Endometrium (tissue), 2 donors: ENCODE results near the gene PCDHB5.
"Not testable (repeated sequence)": the region's sequence is repeated elsewhere in the genome, so short reads cannot be mapped to it uniquely, and the experiment has no call there.

ENCODE experiments used
- FAIRE-seq: peaks from 2 replicates; lab custom pipeline; 2012; peaks lifted over from hg19 to GRCh38; lab: Jason Lieb, UNC
- donor health status: control.
- donor health status: control.

The PCDHB5 gene

DNA sequence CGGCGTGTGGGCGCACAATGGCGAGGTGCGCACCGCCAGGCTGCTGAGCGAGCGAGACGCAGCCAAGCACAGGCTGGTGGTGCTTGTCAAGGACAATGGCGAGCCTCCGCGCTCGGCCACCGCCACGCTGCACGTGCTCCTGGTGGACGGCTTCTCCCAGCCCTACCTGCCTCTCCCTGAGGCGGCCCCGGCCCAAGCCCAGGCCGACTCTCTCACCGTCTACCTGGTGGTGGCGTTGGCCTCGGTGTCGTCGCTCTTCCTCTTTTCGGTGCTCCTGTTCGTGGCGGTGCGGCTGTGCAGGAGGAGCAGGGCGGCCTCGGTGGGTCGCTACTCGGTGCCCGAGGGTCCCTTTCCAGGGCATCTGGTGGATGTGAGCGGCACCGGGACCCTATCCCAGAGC, 17.1 kb downstream of the PCDHB5 start:
- FAIRE-seq, result not testable (repeated sequence)

- no peak for FAIRE-seq
Observed at GRCh38 chr5:141155540-141156374, 20.8 kb downstream of the PCDHB5 start.

DNA sequence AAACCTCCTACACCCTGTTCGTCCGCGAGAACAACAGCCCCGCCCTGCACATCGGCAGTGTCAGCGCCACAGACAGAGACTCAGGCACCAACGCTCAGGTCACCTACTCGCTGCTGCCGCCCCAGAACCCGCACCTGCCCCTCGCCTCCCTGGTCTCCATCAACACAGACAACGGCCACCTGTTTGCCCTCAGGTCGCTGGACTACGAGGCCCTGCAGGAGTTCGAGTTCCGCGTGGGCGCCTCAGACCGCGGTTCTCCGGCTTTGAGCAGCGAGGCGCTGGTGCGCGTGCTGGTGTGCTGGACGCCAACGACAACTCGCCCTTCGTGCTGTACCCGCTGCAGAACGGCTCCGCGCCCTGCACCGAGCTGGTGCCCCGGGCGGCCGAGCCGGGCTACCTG, 22.4 kb downstream of the PCDHB5 start:
- FAIRE-seq, result not testable (repeated sequence)

DNA sequence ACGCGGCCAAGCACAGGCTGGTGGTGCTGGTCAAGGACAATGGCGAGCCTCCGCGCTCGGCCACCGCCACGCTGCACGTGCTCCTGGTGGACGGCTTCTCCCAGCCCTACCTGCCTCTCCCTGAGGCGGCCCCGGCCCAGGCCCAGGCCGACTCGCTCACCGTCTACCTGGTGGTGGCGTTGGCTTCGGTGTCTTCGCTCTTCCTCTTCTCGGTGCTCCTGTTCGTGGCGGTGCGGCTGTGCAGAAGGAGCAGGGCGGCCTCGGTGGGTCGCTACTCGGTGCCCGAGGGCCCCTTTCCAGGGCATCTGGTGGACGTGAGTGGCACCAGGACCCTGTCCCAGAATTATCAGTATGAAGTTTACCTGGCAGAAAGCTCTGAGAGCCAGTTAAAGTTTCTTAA, 22.9 kb downstream of the PCDHB5 start:
- not testable (repeated sequence) for FAIRE-seq

DNA sequence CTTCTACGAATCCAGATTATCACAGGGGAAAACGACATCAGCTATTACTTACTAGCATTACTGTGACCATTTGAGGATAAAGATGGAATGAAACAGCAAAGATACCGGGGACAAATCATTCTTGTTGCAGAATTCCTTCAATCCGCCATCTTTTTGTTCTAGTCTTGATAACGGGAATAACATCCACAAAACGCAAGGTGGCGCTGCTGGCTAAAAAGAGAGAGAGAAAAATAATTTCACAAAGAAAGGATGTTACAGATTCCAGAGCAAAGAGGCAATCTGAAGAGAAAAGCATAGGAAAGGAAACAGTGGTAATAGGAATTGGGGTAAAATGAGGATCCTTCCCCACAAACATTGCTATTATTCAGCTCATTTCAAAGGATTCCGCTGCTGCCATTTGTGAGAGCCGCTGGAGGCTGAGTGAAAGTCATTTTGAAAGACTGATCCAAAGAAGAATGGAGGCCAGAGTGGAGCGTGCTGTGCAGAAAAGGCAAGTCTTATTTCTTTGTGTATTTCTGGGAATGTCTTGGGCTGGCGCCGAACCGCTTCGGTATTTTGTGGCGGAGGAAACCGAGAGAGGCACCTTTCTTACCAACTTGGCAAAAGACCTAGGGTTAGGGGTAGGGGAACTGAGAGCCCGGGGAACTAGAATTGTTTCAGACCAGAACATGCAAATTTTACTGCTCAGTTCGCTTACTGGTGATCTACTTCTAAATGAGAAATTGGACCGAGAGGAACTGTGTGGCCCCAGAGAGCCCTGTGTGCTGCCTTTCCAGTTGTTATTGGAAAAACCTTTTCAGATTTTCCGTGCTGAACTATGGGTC, 37.6 kb downstream of the PCDHB5 start, which contains the start of gene PCDHB7:
PCDHB7 (plus strand) TSS at position 264 of the 824 bp plus-strand sequence; CDS start at position 456, 192 bp downstream.
- no peak for FAIRE-seq

DNA sequence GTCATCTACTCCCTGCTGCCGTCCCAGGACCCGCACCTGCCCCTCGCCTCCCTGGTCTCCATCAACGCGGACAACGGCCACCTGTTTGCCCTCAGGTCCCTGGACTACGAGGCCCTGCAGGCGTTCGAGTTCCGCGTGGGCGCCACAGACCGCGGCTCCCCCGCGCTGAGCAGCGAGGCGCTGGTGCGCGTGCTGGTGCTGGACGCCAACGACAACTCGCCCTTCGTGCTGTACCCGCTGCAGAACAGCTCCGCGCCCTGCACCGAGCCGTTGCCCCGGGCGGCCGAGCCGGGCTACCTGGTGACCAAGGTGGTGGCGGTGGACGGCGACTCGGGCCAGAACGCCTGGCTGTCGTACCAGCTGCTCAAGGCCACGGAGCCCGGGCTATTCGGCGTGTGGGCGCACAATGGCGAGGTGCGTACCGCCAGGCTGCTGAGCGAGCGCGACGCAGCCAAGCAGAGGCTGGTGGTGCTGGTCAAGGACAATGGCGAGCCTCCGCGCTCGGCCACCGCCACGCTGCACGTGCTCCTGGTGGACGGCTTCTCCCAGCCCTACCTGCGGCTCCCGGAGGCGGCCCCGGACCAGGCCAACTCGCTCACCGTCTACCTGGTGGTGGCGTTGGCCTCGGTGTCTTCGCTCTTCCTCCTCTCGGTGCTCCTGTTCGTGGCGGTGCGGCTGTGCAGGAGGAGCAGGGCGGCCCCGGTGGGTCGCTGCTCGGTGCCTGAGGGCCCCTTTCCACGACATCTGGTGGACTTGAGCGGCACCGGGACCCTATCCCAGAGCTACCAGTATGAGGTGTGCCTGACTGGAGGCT, 39.5 kb downstream of the PCDHB5 start:
- not testable (repeated sequence) for FAIRE-seq

- peak; percentile 86 for FAIRE-seq
Observed at GRCh38 chr5:141175933-141176332, 40.9 kb downstream of the PCDHB5 start.

DNA sequence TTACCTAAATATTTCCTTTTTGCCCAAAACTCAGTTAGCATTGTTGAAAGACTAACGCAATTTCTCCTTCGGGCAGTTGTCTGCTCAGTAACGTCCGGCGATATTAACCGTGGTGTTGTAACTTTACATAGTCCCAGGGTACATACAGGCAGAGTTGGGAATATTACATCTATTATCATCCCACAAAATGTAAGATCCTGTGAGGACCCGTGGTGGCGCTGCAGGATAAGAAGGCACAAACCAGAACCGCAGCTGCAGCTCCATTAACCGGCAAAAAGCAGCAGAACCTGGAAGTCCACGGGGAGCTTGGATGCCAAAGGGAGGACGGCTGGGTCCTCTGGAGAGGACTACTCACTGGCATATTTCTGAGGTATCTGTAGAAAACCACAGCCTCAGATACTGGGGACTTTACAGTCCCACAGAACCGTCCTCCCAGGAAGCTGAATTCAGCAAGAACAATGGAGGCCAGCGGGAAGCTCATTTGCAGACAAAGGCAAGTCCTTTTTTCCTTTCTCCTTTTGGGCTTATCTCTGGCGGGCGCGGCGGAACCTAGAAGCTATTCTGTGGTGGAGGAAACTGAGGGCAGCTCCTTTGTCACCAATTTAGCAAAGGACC, 42.7 kb downstream of the PCDHB5 start, which contains the start of gene PCDHB8:
PCDHB8 (plus strand) TSS at position 214 of the 615 bp plus-strand sequence; CDS start at position 459, 245 bp downstream.
- not testable (repeated sequence) for FAIRE-seq

DNA sequence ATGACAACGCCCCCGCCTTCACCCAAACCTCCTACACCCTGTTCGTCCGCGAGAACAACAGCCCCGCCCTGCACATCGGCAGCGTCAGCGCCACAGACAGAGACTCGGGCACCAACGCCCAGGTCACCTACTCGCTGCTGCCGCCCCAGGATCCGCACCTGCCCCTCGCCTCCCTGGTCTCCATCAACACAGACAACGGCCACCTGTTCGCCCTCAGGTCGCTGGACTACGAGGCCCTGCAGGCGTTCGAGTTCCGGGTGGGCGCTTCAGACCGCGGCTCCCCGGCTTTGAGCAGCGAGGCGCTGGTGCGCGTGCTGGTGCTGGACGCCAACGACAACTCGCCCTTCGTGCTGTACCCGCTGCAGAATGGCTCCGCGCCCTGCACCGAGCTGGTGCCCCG, 44.4 kb downstream of the PCDHB5 start:
- not testable (repeated sequence) for FAIRE-seq

DNA sequence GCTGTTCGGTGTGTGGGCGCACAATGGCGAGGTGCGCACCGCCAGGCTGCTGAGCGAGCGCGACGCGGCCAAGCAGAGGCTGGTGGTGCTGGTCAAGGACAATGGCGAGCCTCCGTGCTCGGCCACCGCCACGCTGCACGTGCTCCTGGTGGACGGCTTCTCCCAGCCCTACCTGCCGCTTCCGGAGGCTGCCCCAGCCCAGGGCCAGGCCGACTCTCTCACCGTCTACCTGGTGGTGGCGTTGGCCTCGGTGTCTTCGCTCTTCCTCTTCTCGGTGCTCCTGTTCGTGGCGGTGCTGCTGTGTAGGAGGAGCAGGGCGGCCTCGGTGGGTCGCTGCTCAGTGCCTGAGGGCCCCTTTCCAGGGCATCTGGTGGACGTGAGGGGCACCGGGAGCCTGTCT, 44.9 kb downstream of the PCDHB5 start:
- not testable (repeated sequence) for FAIRE-seq

GRCh38 chr5:141180313-141180712, 45.3 kb downstream of the PCDHB5 start:
- no peak for FAIRE-seq

GRCh38 chr5:141182248-141182647, 47.2 kb downstream of the PCDHB5 start, which contains the start of gene PCDHB16:
TSS of gene PCDHB16 (plus strand) at chr5:141182387. CDS start at chr5:141182560, 173 bp downstream.
- FAIRE-seq, result no peak

DNA sequence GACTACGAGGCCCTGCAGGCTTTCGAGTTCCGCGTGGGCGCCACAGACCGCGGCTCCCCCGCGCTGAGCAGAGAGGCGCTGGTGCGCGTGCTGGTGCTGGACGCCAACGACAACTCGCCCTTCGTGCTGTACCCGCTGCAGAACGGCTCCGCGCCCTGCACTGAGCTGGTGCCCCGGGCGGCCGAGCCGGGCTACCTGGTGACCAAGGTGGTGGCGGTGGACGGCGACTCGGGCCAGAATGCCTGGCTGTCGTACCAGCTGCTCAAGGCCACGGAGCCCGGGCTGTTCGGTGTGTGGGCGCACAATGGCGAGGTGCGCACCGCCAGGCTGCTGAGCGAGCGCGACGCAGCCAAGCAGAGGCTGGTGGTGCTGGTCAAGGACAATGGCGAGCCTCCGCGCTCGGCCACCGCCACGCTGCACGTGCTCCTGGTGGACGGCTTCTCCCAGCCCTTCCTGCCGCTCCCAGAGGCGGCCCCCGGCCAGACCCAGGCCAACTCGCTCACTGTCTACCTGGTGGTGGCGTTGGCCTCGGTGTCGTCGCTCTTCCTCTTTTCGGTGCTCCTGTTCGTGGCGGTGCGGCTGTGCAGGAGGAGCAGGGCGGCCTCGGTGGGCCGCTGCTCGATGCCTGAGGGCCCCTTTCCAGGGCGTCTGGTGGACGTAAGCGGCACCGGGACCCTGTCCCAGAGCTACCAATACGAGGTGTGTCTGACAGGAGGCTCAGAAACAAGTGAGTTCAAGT, 49.3 kb downstream of the PCDHB5 start:
- FAIRE-seq, result not testable (repeated sequence)

DNA sequence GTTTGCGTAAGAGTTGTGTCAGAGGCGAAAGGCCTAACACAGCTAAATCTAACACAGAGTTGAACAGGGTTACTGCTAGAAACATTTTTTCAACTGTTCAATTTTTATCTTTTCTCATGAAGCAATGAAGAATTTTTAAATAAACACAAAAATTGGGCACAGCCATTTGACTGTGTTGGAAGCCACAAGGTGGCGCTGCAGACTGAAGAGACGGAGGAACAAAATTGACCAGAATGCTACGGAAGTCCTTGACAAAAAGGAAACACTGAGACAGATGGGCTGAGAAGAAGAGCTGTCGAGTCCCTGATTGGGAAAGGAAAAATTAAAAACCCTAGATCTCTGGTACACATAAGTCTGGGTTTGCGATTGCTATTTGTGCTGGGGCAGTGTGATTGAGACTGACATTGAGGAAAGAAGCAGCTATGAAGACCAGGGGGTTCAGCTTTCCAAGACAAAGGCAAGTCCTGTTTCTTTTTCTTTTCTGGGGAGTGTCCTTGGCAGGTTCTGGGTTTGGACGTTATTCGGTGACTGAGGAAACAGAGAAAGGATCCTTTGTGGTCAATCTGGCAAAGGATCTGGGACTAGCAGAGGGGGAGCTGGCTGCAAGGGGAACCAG, 52.0 kb downstream of the PCDHB5 start, which contains the start of gene PCDHB9:
PCDHB9 (plus strand) TSS at position 265 of the 616 bp plus-strand sequence; CDS start at position 423, 158 bp downstream.
- FAIRE-seq, result no peak
